Calu3 (cell line): ENCODE data around the gene RAI14. TPM values are rescaled to one million over a fixed set of nuclear protein-coding genes. Genes with fewer than 3 reads are reported as not detected.

Experiments used
- BruUV-seq: library from RNA; stranded (reverse); fragments of 400-500 nt; replicated peaks from 2 replicates; lab custom pipeline; 2021; lab: Mats Ljungman, UMichigan
- CTCF ChIA-PET: fragments of 300-600 bp; sonication (Branson Sonifier 250); formaldehyde crosslinking; loops from one replicate; lab custom pipeline; 2022; ENCODE audit warnings: antibody characterized with exemption; lab: Charles Lee
- DNase-seq: peaks from one replicate; pipeline ENCODE4 v3.0.0; 2022
- H3K27ac Mint-ChIP-seq: one replicate; pipeline ENCODE4 v1.8.0; 2022; ENCODE audit warnings: mixed read lengths; ENCODE audit not compliant: unreplicated experiment
- H3K27me3 Mint-ChIP-seq: one replicate; pipeline ENCODE4 v1.8.0; 2022; ENCODE audit warnings: mixed read lengths; ENCODE audit not compliant: unreplicated experiment
- H3K36me3 Mint-ChIP-seq: one replicate; pipeline ENCODE4 v1.8.0; 2022; ENCODE audit warnings: mild to moderate bottlenecking, moderate library complexity, mixed read lengths; ENCODE audit not compliant: insufficient read depth, unreplicated experiment
- H3K4me1 Mint-ChIP-seq: one replicate; pipeline ENCODE4 v1.8.0; 2022; ENCODE audit warnings: mild to moderate bottlenecking, low read depth, mixed read lengths; ENCODE audit not compliant: unreplicated experiment
- H3K4me3 Mint-ChIP-seq: one replicate; pipeline ENCODE4 v1.8.0; 2022; ENCODE audit warnings: mild to moderate bottlenecking, low read depth, moderate library complexity, mixed read lengths; ENCODE audit not compliant: unreplicated experiment
- H3K9me3 Mint-ChIP-seq: one replicate; pipeline ENCODE4 v1.8.0; 2022; ENCODE audit warnings: low read depth, mixed read lengths; ENCODE audit not compliant: unreplicated experiment
- intact Hi-C: fragments of 100-400 bp; cut with micrococcal nuclease; formaldehyde crosslinking; loops from one replicate; pipeline ENCODE4 v1.10.0; 2022; ENCODE audit not compliant: unreplicated experiment
- total RNA-seq: library from RNA; stranded (reverse); gene quantifications from 2 replicates; pipeline ENCODE4 v1.2.3, GENCODE V29; 2022
- TF ChIP-seq, protein P1 (sequence below): fragments of 200-600 bp; IDR thresholded peaks from one replicate; pipeline ENCODE4 v1.8.0; 2022; ENCODE audit warnings: antibody characterized with exemption; ENCODE audit not compliant: unreplicated experiment

RAI14 gene
- total RNA-seq, 1 experiment from 2014 or later: 84.3 TPM

DNA sequence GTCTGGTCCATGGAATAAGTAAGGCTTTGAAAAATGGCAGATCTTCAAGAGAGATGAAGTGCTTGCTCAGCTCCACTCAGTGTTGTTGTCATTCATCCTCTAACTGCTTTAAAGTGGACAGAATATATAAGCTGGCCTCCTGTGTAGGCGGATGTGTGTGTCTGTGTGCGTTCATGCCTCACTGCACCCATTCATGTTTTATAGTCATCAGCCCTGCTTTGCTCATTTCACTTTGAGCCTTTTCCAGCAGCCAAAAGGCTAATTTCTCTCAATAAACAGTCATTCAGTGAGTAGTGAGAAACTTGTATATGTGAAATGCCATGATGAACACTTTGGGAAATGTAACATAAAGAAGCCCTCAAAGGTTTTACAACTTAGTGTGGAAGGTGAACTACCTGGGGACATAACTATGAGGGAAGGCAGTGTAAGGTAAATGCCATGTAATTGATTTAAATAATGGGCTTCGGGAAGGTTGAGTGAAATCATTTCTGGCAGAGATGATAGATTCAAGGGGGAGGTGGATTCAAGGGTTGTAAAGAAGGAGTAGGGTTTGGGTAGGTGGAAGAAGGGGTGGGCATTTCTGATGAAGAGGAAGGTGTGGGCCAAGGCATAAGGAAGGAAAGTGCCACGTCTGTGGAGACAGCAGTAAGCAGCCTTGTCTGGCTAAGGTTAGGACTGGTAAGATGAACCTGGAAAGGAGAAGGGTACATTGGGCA lies 198.5 kb downstream of the RAI14 start:
- Mint-ChIP-seq H3K4me3 (no peak overlapping the region), H3K36me3 (no peaks in the 10 kb centered on the region), H3K4me1 (no peaks in the 10 kb centered on the region), H3K27me3 (no peaks in the 10 kb centered on the region), H3K9me3 (peaks cover 3% of the 10 kb centered on the region), H3K27ac (no peak overlapping the region)
- DNase-seq: no peak
- TF ChIP-seq, protein P1, sequence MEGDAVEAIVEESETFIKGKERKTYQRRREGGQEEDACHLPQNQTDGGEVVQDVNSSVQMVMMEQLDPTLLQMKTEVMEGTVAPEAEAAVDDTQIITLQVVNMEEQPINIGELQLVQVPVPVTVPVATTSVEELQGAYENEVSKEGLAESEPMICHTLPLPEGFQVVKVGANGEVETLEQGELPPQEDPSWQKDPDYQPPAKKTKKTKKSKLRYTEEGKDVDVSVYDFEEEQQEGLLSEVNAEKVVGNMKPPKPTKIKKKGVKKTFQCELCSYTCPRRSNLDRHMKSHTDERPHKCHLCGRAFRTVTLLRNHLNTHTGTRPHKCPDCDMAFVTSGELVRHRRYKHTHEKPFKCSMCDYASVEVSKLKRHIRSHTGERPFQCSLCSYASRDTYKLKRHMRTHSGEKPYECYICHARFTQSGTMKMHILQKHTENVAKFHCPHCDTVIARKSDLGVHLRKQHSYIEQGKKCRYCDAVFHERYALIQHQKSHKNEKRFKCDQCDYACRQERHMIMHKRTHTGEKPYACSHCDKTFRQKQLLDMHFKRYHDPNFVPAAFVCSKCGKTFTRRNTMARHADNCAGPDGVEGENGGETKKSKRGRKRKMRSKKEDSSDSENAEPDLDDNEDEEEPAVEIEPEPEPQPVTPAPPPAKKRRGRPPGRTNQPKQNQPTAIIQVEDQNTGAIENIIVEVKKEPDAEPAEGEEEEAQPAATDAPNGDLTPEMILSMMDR: no peak
- CTCF ChIA-PET: no interaction called here
- intact Hi-C loops: no loop called here
- no TSS peak for BruUV-seq

DNA sequence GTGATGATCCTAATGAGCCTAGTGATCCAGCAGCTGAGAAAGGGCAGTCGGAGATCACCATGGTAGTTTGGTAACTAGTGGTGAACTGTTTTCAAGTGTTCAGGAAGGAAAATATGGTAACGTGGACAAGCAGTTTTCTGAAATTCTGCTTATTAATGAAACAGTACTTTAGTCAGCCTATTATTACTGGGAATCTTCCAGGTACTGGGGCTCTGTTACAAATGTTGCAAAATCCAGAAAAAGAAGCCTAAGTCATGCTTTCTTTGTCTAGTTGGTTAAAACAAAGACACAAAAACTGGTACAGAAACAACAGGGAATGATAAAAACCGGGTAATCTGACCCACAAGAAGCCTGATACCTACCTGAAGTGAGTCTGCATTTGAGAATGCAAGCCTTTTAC lies 201.0 kb downstream of the RAI14 start:
- H3K4me1 Mint-ChIP-seq: no peaks in the 10 kb centered on the region
- TF ChIP-seq, protein P1: no peak
- intact Hi-C loops: no loop called here
- no peak for DNase-seq
- CTCF ChIA-PET: no interaction called here
- no TSS peak for BruUV-seq
- H3K27me3 Mint-ChIP-seq: no peaks in the 10 kb centered on the region
- no peaks in the 10 kb centered on the region for H3K36me3 Mint-ChIP-seq
- H3K9me3 Mint-ChIP-seq: peaks cover 3% of the 10 kb centered on the region
- no peak overlapping the region for H3K4me3 Mint-ChIP-seq
- H3K27ac Mint-ChIP-seq: no peak overlapping the region

DNA sequence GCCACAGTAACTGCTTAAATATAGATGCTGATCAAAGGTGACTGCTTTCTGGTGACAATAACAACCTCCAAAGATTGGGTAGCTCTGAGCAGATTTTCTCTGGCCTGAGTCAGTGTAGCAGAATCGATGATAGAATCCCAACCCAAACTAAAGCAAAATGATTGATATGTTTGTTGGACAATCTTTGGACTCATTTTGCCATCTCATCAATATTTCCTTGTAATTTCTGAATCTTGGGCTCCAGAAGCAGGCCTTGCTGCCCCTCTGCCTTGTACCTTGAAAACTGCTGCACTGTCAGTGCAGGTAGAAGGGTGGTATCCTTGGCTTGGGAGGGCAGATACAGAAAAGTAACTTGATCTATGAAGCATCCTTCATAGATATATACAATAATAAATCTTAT lies 201.8 kb downstream of the RAI14 start:
- no peaks in the 10 kb centered on the region for H3K4me1 Mint-ChIP-seq
- no peaks in the 10 kb centered on the region for H3K36me3 Mint-ChIP-seq
- intact Hi-C loops: no loop called here
- no peaks in the 10 kb centered on the region for H3K27me3 Mint-ChIP-seq
- DNase-seq: no peak
- H3K27ac Mint-ChIP-seq: no peak overlapping the region
- CTCF ChIA-PET: no interaction called here
- no peak overlapping the region for H3K4me3 Mint-ChIP-seq
- BruUV-seq: no TSS peak
- TF ChIP-seq, protein P1: no peak
- no peaks in the 10 kb centered on the region for H3K9me3 Mint-ChIP-seq

DNA sequence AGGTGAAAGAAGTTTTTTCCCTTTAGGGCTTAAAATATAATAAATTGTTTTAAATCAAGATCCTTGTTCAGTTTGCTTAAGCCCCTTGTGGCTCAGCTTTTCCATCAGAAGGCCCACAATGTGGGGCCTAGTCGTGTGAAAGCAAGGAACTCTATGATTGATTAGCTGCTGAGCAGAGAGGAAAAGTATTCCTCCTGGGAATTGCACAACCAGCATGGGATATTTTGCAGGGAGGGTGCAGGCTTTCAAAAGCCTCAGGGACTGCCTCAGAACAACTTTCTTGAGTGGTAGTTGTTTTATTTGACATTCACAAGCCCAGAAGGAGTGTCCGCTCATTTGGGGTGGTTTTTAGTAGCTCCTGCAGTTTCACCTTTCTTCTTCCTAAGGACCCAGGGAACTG lies 202.7 kb downstream of the RAI14 start:
- CTCF ChIA-PET: no interaction called here
- Mint-ChIP-seq H3K27ac (no peak overlapping the region), H3K9me3 (no peaks in the 10 kb centered on the region), H3K27me3 (no peaks in the 10 kb centered on the region), H3K4me1 (no peaks in the 10 kb centered on the region), H3K36me3 (no peaks in the 10 kb centered on the region), H3K4me3 (no peak overlapping the region)
- BruUV-seq: no TSS peak
- intact Hi-C loops: no loop called here
- TF ChIP-seq, protein P1: no peak
- DNase-seq: no peak
